ENCODE data around the gene HGFAC.

DNA sequence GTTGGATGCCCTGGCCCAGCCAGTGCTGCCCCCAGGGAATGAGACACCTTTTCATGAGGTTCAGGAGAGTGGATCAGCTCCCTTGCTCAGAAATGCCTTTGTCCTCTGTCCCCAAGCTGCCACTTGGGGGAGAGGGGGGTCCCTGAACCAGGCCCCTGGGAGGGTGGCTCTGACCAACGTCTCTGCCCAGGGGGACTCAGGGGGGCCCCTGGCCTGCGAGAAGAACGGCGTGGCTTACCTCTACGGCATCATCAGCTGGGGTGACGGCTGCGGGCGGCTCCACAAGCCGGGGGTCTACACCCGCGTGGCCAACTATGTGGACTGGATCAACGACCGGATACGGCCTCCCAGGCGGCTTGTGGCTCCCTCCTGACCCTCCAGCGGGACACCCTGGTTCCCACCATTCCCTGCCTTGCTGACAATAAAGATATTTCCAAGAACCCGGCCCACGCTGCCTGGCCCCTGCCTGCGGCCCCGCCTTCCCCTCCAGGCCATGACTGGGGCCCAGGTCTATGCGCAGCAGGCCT, 7.3 kb downstream of the HGFAC start:
- no peak for TF ChIP-seq POLR2A (IDR thresholded peaks at IDR 0.05; ENCODE audit: low read depth, low read length)
- no peak for TF ChIP-seq POLR2AphosphoS5 (IDR thresholded peaks at IDR 0.05; ENCODE audit: low read depth, low read length)
- TF ChIP-seq TAF1 (IDR thresholded peaks at IDR 0.05; ENCODE audit: low read depth, low read length): no peak
- no peak for TF ChIP-seq POU2F2 (IDR thresholded peaks at IDR 0.05; ENCODE audit: low read depth, low read length)

Data from GM12891 (cell line).